GM21526 (cell line): ENCODE data around the gene KRTAP3-1.
"Not testable (repeated sequence)": the region's sequence is repeated elsewhere in the genome, so short reads cannot be mapped to it uniquely, and the experiment has no call there.

Source experiments
- ATAC-seq: cut with Tn5 transposase; IDR thresholded peaks from one replicate; pipeline ENCODE4 v1.9.1; 2021; ENCODE audit warnings: moderate library complexity; ENCODE audit not compliant: unreplicated experiment, low FRiP score

Gene KRTAP3-1

DNA sequence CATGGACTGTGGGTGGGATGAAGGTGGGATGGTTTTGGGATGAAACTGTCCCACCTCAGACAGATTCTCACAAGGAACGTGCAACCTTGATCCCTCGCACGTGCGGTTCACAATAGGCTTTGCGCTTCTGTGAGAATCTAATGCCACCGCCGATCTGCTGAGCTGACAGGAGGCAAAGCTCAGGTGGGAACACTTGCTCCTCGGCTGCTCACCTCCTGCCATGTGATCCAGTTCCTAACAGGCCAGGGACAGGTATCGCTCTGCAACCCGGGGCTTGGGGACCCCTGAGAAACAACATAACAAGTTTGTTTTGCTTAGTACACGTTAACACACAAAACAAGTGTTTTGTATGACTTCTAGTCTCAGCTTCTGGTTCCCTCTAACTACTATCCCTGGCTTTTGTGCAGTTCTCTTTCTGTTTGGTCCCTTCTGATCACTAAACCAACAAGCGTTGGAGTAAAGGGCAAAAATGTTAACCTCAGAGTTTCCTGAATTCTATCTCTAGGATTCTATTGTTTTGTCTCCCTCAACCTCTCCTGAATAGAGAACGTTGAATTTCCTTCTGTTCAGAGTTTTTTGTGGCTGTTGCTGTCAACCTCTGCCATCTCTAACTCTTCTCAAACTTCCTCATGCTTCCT lies 7.8 kb upstream of the KRTAP3-1 start:
- no peak for ATAC-seq

DNA sequence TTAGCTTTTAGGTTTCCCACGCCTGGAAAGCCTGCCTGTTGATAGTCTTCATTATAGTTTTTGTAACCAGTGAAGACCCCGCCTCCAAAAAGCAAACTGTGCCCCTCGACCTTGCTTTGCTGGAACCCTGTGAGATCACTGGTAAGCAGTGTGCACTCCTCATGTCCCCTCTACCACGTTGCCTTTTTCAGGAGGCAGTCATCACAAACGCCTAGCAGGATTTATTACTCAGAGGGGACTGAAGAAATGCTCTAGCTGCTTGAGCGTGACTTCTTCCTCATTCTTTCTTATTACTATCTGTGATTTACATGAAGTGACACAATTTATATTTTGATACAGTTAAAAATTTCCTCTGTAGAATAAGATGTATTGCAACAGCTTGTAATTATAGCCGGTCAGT lies 6.5 kb upstream of the KRTAP3-1 start:
- ATAC-seq, result no peak

DNA sequence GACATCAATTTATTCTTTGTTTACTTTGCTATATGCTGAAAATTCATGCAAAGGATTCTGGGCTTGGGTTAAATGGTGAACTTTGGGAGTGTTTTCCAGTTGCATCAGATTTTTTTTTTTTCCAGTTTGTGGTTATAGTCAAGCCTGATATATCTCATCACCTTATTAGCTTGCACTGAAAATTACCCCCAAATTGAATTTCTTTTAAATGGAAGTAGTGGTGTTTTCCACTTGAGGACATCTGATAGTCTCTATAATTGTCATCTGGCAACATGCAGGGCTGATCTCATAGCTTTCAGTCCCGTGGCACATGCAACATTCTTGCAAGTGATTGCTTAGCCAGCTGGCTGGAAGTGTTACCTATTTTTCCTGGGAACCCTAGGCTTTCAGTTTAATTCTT lies 4.7 kb upstream of the KRTAP3-1 start:
- no peak for ATAC-seq

DNA sequence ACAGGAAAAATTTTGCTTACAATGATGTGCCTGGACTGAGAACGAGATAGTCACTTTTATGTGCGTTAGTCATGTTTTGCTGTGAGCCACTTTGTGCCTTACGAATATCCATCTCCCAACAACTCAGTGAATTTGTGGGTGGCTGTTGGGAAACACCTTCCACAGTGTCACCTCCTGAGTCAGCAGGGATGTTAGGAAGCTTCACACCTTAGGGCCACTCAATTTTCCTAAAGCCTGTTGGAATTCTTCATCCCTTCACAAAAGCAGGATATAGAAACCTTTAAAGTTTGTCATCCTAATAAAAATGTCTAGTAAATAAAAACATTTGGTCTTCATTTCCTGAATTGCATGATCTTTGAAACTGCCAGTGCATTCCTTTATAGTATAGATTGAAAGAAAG lies 4.3 kb upstream of the KRTAP3-1 start:
- ATAC-seq, result no peak

DNA sequence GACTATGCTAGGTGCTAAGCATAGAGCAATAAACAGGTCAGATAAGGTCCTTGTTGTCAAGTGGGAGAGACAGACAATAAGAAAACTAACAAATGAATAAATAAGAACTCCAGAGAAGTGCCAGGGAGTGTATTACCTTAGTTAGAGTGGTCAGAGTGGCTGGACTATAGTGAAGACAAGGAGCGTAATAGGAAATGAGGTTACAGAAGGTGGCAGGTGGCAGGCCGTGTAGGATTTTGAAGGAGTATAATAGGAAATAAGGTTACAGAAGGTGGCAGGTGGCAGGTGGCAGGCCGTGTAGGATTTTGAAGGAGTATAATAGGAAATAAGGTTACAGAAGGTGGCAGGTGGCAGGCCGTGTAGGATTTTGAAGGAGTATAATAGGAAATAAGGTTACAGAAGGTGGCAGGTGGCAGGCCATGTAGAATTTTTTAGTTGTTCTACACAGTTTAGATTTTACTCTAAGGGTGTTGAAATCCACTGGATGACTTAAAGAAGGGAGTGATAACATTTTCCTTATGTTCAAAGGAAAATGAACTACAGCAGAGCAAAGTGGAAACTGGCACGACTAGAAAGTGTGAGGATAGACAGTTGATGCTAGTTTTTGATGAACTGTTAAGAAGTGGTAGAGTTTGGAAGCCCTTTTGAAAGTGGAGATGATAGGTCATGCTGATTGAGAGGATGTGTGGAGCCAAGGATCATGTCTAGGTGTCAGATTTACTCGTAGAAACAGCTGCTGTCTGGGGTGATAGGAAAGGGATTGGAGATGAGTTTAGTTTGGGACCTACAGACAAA lies 3.6 kb upstream of the KRTAP3-1 start:
- no peak for ATAC-seq

DNA sequence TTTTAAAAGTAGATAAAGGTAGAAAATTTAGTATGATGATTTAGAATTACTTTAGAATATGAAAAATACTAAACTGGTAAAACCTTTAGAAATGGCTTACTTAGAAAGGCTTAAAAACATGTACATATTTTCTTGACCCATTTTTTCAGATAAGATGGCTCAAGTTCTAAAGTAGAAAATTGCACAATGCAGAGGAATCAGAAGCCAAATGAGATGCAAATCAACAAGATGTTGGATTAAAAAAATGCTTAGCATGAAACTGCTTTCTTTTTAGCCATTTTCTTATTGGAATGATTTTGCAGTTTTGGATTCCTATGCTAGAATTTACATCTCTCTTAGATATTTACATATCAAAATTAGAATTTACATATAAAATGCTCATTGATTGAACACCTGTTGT lies 1.5 kb upstream of the KRTAP3-1 start:
- no peak for ATAC-seq

DNA sequence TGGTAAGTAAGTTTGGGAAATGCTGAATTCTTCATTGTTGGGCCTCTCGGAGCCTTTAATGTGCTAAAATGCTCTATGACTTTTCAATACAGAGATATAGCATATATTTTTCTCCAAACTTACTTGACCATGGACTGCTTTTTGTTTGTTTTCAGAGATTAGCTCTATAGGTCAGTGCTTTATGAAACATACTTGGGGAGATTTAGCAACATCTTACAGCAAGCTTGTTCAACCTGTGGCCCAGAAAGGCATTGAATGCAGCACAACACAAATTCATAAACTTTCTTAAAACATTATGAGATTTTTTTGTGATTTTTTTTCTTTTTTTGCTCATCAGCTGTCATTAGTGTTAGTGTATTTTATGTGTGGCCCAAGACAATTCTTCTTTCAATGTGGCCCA lies 1.0 kb upstream of the KRTAP3-1 start:
- no peak for ATAC-seq

DNA sequence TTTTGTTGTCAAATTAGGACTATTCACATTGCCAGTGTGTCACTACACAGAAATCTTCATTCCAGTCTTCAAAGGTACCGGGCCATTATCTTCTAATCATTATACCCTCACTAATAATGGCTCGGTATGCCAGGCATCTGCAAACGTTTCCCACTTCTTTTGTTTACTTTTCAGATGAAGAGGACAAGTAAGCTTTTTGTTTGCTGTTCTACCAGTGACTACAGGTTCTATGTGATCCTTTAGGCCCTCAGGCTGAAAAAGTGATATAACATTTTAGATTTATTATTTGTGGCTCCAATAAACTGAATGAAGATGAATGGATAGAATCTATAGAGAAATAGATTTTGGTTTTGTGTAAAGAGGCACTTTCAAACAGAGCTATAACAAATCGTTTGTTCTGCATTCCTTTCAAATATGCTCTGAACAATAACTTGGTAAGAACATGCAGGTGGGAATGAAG lies 403 bp upstream of the KRTAP3-1 start:
- ATAC-seq, result no peak

DNA sequence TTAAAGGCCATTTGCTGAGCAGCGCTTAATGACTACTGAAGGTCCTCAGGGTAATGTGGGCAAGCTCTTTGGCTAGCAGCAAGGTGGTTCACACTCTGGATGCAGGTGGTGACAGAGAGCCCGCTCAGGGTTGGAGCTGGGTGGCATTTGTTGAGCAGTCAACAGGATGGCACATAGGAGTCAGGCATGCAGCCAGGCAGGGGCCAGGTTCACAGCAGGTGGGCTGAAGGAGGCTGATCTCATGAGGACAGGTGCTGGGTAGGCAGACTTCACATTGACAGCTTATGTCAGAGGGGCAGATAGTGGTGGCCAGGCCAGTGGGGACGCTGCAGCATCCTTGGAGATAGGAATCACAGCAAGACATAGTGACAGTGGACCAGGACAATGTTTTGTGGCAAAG lies 4.5 kb downstream of the KRTAP3-1 start:
- no peak for ATAC-seq

DNA sequence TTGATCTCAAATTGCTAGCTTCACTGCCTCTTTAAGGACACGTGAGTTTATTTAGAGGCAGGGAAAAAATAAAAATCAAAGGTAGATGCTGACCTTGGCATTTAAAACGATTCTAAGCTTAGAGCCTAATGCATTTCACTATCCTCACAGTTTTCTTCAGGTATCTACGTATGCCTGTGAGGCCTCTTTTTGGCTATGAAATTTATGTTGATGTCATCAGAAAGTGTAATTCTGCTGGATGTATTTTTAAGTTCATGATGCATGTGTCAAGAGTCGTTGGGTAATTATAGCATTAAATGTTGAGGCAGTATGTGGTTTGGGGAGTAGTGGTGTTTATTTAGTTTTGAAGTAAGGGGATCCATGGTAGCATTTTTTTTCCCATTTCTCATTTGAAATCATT lies 5.0 kb downstream of the KRTAP3-1 start:
- ATAC-seq, result no peak

DNA sequence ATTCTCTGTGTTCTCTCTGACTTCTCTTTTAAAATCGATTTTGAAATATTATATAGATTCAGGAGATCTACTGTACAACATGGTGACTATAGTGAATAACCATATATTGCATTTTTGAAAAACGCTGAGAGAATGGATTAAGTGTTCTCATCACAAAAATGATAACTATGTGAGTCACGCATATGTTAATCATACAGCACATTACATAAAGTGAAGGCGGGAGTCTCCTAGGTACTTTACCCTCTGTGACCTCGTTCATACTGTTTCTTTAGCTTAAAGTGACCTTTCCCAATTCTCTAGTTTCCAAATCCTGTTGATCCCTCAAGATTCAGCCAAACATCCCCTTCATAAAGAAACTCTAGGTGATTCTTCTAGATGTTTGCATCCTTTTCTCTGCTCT lies 6.1 kb downstream of the KRTAP3-1 start:
- no peak for ATAC-seq

DNA sequence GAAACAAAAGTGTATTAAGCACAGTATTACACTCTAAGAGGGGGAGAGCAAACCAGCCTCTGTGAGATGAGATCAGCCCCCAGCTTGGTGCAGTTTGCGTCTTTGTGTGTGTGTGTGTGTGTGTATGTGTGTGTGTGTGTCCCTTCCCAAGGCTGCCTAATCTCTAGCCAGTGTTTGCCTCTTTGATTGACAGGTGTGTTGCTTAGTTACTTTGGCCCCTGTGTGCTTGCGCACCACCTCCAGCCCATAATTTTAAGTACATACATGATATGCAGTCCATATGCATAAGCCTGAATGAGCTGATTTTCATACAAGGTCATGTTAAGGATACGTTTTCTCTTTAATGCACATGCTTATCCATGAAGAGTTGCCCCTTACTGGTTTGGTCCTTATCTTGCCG lies 7.1 kb downstream of the KRTAP3-1 start:
- no peak for ATAC-seq

DNA sequence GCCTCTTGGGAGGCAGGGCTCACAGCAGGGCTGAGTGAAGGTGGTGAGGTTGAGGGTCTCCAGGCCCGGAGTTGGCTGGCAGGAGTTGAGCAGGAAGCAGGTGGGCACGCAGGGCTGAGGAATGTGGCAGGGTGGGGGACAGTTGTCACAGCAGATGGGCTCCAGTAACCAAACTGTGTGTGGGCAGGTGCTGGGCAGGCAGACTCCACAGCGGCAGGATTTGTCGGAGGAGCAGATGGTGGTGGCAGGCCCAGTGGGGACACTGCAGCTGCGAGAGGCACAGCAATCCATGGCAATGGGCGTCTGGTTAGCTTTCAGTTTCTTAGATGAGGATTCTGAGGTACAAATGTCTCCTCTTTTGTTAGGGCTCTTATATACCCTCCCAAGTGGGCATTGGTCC lies 9.4 kb downstream of the KRTAP3-1 start, which contains the start of gene KRTAP3-2:
TSS of gene KRTAP3-2 (minus strand) at position 344 of the 400 bp plus-strand sequence. CDS start at position 291, 53 bp downstream.
- not testable (repeated sequence) for ATAC-seq

DNA sequence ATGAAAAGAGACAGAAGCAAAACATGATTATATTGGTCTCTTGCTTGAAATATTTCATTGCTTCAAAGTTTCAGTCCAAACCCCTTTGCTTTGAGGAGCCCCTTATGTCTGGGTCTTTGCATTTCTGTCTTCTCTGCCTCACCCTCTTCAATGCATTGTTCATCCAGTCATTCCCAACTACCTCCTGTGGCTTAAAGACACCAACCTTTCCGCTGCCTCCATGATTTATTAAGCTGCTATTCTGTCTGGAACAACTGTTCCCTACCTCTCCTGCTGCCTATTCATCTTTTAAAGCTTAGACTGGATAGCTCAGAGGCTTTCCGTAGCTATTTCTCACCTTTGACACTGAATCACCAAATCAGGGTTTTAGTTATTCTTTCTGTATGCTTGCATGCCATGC lies 11.6 kb downstream of the KRTAP3-1 start:
- ATAC-seq, result no peak

DNA sequence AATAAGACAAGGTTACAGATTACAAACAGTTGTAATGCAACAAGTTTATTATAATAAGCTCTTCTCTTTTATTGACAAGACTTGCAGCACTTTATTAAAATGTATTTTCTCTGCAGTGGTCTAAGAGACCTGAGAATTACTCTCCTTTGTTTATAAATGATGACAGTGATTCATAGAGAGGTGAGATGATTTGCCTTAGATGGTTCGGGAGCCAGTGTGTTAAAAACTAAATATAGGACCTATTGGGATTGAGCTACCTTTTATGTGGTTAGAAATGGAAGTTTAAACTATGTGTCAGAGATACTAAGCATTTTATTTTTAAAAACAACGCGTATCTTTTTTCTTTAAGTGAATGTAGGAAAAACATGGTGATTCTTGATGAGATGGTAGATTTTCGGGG lies 12.1 kb downstream of the KRTAP3-1 start:
- no peak for ATAC-seq

DNA sequence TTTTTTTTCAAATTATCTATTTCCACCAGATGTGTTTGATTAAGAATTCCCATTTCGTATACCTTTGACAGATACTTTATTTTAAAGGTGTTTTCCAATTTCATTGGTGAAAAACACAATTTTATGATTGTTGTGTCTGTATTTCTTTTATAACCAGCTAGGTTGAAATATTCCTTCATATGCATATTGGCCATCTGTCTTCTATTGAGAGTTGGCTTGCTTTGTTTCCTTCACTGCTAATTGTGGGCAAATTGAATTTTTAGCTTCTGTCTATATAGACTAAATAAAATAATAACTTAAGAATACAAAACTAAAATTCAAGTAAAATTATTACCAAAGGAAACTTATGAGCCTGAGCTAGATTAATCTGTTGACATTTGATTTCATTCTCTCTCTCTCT lies 13.8 kb downstream of the KRTAP3-1 start:
- ATAC-seq, result no peak

DNA sequence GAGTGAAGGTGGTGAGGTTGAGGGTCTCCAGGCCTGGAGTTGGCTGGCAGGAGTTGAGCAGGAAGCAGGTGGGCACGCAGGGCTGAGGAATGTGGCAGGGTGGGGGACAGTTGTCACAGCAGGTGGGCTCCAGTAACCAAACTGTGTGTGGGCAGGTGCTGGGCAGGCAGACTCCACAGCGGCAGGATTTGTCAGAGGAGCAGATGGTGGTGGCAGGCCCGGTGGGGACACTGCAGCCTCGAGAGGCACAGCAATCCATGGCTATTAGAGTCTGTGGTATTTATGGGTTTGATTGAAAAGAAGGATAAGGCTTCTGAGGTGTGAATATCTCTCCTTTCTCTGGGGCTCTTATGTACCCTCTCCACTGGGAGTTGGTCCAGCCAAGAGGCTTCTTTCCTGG lies 15.1 kb downstream of the KRTAP3-1 start, which contains the start of gene KRTAP3-3:
TSS of gene KRTAP3-3 (minus strand) at position 326 of the 400 bp plus-strand sequence. CDS start at position 259, 67 bp downstream.
- ATAC-seq, result no peak

DNA sequence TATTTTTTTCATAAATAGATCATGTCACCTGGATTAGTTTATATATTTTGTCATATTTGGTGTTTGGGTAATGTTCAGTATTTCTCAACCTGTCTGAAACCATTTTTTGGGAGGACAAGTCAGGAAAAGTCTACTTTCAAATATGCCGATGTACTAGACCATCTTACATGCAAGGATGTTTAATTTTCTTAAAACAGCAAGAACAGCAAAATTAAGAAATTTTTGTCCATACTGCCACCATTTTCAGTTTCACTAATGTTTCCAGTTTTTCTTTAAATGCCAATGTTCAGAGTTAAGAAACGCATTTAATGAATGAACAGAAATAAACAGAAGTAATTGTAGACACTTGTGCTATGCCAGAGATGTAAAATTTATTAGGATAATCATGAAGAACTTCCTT lies 15.8 kb downstream of the KRTAP3-1 start:
- no peak for ATAC-seq

DNA sequence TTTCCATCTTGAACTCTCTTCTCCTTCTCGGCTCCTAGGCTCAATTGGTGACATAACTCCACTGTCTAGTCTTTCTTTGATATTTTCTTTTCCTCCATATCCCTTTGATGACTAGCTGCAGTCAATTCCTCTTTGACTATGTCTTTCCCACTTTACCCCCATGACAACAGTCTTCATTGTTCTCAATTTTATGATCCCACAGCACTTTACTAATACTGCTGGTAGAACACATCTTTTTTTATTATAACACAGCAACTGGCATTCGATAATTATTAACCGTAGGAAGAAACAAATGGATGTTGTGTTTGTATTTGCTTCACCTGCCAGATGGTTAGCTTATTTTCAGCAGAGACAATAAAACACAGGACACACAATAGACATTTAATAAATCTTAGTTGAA lies 16.3 kb downstream of the KRTAP3-1 start:
- ATAC-seq, result no peak

DNA sequence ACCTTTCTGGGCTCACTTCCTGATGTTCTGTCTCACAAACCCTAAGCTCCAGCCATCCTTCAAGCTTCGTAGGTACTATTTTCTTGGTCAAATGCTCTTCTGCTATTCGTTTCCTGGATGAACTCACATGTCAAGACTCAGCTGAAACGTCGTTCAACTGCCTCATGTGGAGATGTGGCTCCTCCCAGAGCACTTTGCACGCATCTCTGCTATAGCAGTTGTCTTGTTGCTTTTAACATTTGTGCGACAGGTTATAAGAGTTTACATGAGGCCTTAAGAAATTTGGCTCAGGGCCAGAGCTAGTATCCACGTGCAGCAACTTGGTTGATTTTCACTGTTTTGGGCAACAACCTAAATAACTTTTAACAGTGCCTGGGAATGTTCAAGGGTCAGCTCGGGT lies 22.0 kb downstream of the KRTAP3-1 start:
- ATAC-seq, result no peak

DNA sequence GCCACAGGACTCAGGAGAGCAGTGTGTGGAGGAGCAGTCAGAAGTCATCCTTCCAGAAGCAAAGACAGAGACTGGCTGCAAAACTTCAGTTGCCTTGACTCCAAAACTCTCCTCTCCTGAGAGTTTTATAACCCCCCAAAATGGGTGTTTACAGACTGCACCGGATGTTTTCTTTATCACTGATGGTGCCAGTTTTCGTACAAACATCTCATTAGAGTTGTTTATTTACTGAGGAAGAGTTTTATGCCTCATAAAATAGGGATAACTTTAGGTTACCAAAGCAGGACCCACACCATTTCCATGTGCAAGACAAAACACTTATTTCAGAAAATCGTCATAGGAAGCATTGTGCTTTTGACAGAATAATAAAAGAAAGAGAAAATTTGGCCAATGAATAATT lies 24.7 kb downstream of the KRTAP3-1 start, which contains the start of gene KRT40:
TSS of gene KRT40 (minus strand) at position 101 of the 400 bp plus-strand sequence. CDS start at position 48, 53 bp downstream.
- no peak for ATAC-seq

DNA sequence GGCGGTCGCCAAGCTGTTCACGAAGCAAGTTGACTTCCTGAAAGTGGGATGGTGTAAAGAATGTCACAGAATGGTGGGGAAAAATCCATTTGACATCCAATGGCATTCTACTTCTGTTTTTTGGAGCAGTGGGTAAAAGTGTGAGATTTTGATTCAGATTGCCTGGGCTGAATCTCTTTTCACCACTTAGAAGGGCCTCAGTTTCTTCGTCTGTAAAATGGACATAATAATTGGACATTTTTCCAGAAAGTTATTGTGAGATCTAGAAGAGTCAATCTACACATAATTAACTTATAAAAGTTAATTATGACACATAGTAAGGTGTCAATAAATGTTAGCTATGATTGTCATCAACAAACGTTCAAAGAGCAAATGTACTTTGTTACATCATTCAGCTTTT lies 27.8 kb downstream of the KRTAP3-1 start:
- no peak for ATAC-seq
